DOHH2 (cell line): ENCODE results near the gene ABCD2.

Experiments used
- EZH2phosphoT487 ChIP-seq: fragments of 200-600 bp; sonication (generic); IDR thresholded peaks from 2 replicates; pipeline ENCODE4 v1.6.1; 2017; ENCODE audit warnings: borderline replicate concordance, mild to moderate bottlenecking, antibody characterized with exemption, low read length, moderate library complexity, mixed read lengths
- TF ChIP-seq, protein P1 (sequence below): fragments of 200-600 bp; sonication (generic); IDR thresholded peaks from one replicate; pipeline ENCODE4 v1.5.1; 2014; ENCODE audit warnings: antibody characterized with exemption, mild to moderate bottlenecking, low read depth, low read length; ENCODE audit not compliant: poor library complexity, severe bottlenecking

DNA sequence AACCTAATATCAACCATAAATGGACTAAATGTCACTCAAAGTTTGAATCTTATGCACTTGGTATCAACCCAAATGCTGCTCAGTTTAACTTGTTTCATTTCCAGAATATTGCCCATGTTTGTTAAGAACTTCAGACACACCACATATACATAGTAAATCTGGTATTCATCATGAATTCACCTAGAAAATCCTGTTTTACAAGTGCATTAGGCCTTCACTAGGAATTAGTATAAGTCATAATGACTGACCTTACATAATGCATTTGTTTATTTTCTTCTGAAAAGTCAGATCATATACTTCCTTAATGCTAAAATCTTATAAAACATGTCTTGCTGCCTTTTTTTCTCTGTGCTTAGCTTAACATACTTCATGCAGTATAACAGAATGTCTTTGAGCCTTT, 66.1 kb downstream of the ABCD2 start:
- TF ChIP-seq, protein P1, sequence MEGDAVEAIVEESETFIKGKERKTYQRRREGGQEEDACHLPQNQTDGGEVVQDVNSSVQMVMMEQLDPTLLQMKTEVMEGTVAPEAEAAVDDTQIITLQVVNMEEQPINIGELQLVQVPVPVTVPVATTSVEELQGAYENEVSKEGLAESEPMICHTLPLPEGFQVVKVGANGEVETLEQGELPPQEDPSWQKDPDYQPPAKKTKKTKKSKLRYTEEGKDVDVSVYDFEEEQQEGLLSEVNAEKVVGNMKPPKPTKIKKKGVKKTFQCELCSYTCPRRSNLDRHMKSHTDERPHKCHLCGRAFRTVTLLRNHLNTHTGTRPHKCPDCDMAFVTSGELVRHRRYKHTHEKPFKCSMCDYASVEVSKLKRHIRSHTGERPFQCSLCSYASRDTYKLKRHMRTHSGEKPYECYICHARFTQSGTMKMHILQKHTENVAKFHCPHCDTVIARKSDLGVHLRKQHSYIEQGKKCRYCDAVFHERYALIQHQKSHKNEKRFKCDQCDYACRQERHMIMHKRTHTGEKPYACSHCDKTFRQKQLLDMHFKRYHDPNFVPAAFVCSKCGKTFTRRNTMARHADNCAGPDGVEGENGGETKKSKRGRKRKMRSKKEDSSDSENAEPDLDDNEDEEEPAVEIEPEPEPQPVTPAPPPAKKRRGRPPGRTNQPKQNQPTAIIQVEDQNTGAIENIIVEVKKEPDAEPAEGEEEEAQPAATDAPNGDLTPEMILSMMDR: no peak
- TF ChIP-seq EZH2phosphoT487: no peak
